ENCODE results near the gene POLD2. TPM values are rescaled to one million over a fixed set of nuclear protein-coding genes. Genes with fewer than 3 reads are reported as not detected.

Gene POLD2
- total RNA-seq, 1 donor from 2014 or later = 147 TPM

DNA sequence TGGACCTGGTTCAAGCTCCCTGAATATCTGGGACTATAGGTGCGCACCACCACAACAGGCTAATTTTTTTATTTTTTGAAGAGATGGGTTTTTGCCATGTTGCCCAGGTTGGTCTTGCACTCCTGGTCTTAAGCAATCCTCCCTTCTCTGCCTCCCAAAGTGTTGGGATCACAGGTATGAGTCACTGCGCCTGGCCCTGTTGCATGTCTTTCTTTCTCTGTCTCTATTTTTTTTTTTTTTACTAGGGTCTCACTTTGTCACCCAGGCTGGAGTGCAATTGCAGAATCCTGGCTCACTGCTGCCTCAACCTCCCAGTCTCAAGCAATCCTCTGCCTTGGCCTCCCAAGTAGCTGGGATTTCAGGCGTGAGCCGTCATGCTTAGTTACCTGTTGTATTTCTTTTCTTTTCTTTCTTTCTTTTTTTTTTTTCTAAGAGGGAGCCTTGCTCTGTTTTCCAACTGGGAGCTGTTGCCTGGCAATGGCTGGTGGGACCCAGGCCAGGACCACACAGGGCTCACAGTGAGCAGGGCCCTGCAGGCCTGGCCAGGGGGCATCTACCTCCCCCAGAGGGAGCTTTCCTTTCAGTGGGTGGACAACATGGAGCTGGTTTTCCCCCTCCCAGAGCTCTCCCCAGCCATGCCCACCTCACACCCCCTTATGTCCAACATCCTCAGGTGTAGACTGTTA, 11.7 kb upstream of the POLD2 start:
- Mint-ChIP-seq H3K4me3 (no peak overlapping the region), H3K27me3 (no peaks in the 10 kb centered on the region), H3K27ac (no peak overlapping the region), H3K4me1 (no peaks in the 10 kb centered on the region), H3K36me3 (ENCODE audit: low read depth) (no peaks in the 10 kb centered on the region), H3K9me3 (no peaks in the 10 kb centered on the region)
- intact Hi-C loops (cut with micrococcal nuclease) = no loop called here
- CTCF ChIA-PET = no interaction called here
- TF ChIP-seq, protein P1, sequence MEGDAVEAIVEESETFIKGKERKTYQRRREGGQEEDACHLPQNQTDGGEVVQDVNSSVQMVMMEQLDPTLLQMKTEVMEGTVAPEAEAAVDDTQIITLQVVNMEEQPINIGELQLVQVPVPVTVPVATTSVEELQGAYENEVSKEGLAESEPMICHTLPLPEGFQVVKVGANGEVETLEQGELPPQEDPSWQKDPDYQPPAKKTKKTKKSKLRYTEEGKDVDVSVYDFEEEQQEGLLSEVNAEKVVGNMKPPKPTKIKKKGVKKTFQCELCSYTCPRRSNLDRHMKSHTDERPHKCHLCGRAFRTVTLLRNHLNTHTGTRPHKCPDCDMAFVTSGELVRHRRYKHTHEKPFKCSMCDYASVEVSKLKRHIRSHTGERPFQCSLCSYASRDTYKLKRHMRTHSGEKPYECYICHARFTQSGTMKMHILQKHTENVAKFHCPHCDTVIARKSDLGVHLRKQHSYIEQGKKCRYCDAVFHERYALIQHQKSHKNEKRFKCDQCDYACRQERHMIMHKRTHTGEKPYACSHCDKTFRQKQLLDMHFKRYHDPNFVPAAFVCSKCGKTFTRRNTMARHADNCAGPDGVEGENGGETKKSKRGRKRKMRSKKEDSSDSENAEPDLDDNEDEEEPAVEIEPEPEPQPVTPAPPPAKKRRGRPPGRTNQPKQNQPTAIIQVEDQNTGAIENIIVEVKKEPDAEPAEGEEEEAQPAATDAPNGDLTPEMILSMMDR (IDR thresholded peaks at IDR 0.05) = no peak
- POLR2A ChIA-PET = interaction anchor here (0.6 kb wide), 1 partner anchor 560 kb away, joined by 3 read pairs; no protein-coding TSS in a partner anchor
- ATAC-seq (ENCODE audit: low read depth) = no peak
- no peak for DNase-seq

DNA sequence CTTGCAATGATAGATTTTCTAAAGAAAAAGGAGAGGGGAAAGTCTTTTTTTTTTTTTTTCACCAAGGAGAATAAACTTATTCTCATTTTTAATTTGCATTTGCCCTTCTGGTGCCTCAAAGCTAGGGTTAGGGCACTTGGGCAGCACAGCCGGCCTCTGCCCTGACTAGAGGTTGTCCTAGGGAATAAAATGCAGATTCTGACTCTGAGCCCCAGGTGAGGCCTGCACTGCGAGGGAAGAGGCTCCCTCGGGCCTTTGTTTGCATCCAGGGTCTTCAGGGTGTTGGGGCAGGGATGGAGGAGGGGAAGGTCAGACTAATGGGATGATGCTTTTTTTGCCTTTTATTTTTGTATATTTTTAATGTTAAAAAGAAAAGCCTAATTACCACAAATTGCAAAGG, 9.9 kb upstream of the POLD2 start:
- Mint-ChIP-seq H3K9me3 (no peaks in the 10 kb centered on the region), H3K4me3 (no peak overlapping the region), H3K27me3 (no peaks in the 10 kb centered on the region), H3K36me3 (ENCODE audit: low read depth) (no peaks in the 10 kb centered on the region), H3K27ac (no peak overlapping the region), H3K4me1 (no peaks in the 10 kb centered on the region)
- POLR2A ChIA-PET = no interaction called here
- CTCF ChIA-PET = no interaction called here
- ATAC-seq (ENCODE audit: low read depth) = no peak
- no peak for DNase-seq
- intact Hi-C loops (cut with micrococcal nuclease) = no loop called here
- TF ChIP-seq, protein P1 (IDR thresholded peaks at IDR 0.05) = no peak

DNA sequence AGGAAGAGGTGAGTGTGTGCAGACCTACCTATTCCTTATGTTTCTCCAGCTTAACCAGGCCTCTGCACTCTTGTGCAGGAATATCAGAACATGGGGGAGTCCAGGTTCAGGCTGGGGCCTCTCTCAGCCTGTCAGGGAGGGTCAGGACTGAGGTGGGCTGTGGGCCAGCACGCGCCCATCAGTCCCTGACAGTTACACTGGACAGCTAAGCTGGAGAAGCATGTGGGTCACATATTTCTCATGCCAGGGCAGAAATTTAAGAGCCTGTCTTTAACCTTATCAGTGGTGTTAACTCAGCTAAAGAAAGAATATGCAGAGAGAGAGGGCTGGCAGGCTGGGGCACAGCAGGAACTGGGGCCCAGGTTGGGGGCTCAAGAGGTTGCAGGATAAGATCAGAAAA, 8.7 kb upstream of the POLD2 start:
- POLR2A ChIA-PET = interaction anchor here (0.5 kb wide), 1 partner anchor 336 kb away, joined by 6 read pairs; no protein-coding TSS in a partner anchor
- peaks cover 8% of the 10 kb centered on the region for H3K9me3 Mint-ChIP-seq
- CTCF ChIA-PET = no interaction called here
- TF ChIP-seq, protein P1 (IDR thresholded peaks at IDR 0.05) = no peak
- H3K4me1 Mint-ChIP-seq = no peaks in the 10 kb centered on the region
- intact Hi-C loops (cut with micrococcal nuclease) = no loop called here
- H3K36me3 Mint-ChIP-seq (ENCODE audit: low read depth) = no peaks in the 10 kb centered on the region
- H3K27me3 Mint-ChIP-seq = no peaks in the 10 kb centered on the region
- DNase-seq (no peak), ATAC-seq (ENCODE audit: low read depth) (no peak)
- H3K4me3 Mint-ChIP-seq = no peak overlapping the region
- H3K27ac Mint-ChIP-seq = no peak overlapping the region

DNA sequence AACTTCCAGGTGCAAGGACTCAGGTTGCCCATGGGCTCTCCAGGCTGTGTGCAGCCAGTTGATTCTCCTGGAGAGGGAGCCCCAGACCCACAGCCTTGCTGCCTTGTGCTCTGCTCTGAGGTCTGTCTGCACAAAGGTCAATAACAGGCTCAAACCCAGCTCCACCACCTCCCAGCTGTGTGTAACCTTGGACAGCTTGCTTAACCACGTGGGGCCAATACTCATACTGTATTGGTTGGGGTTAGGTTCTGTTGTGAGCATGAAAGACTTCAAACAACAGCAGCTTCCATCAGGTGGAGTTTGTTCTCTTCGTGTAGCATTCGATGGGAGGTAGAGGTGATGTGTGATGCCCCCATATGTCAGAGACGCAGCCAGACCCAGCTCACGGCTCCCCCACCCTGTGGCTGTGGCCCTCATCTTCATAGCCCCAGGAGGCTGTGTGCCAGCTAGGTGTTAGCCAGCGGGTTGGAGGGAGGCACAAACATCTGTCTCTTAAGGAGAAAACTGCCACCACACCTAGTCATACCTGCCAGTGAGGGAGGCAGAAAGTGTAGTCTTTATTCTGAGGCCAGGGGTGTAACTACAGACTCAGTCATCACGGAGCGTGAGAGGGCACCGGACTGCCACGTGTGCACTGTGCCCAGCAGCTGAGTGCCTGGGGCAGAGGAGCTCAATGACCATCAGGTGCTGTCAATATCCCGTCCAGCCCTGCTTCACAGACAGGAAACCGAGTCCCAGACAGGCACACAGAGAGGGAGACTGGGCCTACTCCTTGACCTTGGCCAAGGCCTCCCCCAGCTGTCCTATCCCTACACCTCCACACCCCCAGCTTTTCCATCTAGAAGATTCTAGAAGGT, 8.1 kb upstream of the POLD2 start:
- peaks cover 8% of the 10 kb centered on the region for H3K9me3 Mint-ChIP-seq
- CTCF ChIA-PET = no interaction called here
- intact Hi-C loops (cut with micrococcal nuclease) = no loop called here
- DNase-seq (no peak), ATAC-seq (ENCODE audit: low read depth) (no peak)
- no peak overlapping the region for H3K4me3 Mint-ChIP-seq
- POLR2A ChIA-PET = no interaction called here
- H3K36me3 Mint-ChIP-seq (ENCODE audit: low read depth) = no peaks in the 10 kb centered on the region
- TF ChIP-seq, protein P1 (IDR thresholded peaks at IDR 0.05) = no peak
- H3K27me3 Mint-ChIP-seq = no peaks in the 10 kb centered on the region
- H3K27ac Mint-ChIP-seq = no peak overlapping the region
- no peaks in the 10 kb centered on the region for H3K4me1 Mint-ChIP-seq
